ENCODE measurements around the gene GADL1.

GADL1 gene

DNA sequence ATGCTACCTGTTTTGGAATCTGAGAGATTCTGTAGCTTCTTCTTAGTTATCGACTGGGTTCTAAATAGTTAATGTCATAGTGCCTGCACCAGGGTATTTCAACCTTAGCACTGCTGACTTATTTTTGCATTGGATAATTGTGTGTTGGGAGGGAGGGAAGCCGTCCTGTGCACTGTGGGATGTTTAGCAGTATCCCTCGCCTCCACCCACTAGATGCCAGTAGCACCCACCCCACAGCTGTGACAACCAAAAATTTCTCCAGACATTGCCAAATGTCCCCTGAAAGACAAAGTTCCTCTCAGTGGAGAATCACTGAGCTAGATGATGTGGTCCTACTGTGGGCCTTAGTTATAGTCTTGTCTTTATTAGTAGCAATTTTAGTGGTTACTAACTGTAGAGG, 199.8 kb downstream of the GADL1 start:
- no peak for DNase-seq (ENCODE audit: low spot score)

DNA sequence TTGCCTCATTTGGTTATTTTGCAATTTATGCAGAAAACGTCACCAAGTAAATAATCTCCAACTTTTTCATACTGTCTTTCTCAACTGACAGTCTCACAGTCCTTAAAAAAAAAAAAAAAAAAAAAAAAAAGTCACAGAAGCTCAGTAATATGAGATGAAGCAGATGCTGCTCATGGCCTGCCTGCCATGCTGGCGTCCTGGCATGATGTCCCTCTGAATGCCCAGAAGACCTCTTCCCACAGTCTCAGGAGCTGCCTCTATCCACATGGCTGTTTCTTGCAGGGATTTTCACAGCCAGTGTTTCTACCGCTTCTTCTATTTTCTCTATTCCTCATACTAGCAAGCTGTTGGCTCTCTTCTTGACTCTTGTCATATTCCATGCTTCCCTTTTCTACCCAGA, 200.3 kb downstream of the GADL1 start:
- DNase-seq (ENCODE audit: low spot score), result no peak

DNA sequence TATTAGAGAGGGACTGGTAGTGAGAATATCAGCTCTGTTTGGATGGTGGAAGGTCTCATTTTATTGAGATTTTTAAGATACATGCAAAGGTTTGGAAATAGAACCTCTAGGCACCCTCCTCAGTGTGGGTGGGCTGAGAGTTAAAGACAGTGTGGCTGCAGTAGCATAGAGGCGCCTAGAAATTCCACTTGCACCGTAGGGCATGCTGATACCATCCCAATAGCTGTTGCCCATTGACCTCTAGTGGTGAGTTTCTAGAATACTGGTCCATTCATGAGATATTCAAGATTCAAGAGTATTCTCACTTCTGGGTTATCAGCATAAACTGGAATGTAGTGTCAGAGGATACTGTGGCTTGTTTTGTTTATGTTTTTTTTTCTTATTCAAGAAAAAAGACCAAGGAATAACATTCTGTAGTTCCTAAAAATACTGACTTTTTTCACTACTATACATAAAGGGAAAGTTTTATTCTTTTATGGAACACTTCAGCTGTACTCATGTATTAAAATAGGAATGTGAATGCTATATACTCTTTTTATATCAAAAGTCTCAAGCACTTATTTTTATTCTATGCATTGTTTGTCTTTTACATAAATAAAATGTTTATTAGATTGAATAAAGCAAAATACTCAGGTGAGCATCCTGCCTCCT, 200.9 kb downstream of the GADL1 start:
- peak; percentile 90 for DNase-seq (ENCODE audit: low spot score)

DNA sequence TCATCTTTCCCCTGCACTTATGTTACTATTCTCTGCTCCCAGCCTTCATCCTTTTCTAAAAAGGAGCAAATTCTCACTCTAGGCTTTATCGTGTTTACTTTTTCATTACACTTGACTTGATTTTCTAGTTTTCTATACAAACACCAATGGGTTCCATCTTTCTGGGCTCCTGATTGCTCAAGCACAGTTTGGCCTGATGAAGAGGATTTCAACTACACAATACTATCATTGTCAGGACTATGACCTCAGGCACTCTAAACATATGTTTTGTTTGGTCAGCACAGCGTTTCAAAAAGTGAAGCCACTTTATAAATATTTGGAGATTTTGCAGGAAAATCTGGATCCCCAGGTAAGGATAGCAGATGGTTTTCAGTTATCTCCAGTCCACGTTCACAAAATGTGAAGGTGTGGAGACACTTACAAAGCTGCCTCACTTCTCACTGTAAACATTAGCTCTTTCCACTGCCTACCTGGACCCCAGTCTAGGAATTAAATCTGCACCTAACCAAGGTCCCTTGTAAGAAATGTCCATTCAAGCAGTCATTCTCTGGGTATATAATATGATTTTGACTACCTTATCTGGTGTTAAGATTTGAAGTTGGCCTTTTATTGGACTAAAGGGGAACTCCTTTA, 201.8 kb downstream of the GADL1 start:
- DNase-seq (ENCODE audit: low spot score), result no peak

DNA sequence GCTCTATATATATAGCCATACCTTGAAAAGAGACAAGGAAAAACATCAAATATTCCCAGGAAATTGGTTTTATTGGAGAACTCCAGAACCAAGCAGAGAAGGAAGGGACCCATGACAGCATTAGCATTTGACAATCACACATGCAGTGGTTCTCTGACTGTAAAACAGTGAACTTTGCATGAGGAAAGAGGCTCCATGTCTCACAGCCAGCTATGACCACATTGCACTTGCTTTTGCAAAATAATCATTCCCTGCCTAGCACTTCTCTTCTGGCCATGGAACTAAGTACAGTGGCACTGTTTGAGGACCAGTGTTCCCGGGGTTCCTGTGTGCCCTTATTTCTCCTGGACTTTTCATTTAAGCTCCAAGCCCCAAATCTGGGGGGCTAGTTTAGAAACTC, 202.5 kb downstream of the GADL1 start:
- no peak for DNase-seq (ENCODE audit: low spot score)

DNA sequence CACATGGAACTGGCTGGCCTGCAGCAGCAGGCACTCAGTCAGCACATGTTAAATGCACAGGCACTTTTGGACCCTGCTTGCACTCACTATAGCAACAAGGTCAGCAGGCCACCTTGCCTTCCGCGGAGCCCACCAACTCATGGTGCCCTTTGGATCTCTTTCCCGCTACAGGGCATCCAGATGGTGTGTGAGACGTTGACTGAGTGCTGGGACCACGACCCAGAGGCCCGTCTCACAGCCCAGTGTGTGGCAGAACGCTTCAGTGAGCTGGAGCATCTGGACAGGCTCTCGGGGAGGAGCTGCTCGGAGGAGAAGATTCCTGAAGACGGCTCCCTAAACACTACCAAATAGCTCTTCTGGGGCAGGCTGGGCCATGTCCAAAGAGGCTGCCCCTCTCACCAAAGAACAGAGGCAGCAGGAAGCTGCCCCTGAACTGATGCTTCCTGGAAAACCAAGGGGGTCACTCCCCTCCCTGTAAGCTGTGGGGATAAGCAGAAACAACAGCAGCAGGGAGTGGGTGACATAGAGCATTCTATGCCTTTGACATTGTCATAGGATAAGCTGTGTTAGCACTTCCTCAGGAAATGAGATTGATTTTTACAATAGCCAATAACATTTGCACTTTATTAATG, 203.1 kb downstream of the GADL1 start:
- no peak for DNase-seq (ENCODE audit: low spot score)

DNA sequence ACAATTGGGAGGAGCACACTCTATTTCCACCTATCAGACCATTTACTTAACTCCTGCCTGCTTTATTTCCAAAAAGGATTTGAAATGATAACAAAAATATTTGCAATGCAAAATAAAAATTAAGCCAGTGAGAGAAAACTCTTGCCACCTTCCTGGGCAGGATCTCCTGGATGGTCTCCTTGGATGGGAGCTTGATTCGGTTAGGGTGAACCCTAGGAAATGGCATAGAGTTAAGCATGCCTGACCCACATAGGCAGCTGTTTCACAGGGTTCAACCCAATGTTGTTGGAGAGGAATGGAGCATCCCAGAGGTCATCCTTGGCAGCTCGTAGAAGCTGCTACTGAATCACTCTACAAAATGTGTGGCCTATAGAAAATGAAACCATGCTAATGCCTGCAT, 204.3 kb downstream of the GADL1 start:
- no peak for DNase-seq (ENCODE audit: low spot score)

DNA sequence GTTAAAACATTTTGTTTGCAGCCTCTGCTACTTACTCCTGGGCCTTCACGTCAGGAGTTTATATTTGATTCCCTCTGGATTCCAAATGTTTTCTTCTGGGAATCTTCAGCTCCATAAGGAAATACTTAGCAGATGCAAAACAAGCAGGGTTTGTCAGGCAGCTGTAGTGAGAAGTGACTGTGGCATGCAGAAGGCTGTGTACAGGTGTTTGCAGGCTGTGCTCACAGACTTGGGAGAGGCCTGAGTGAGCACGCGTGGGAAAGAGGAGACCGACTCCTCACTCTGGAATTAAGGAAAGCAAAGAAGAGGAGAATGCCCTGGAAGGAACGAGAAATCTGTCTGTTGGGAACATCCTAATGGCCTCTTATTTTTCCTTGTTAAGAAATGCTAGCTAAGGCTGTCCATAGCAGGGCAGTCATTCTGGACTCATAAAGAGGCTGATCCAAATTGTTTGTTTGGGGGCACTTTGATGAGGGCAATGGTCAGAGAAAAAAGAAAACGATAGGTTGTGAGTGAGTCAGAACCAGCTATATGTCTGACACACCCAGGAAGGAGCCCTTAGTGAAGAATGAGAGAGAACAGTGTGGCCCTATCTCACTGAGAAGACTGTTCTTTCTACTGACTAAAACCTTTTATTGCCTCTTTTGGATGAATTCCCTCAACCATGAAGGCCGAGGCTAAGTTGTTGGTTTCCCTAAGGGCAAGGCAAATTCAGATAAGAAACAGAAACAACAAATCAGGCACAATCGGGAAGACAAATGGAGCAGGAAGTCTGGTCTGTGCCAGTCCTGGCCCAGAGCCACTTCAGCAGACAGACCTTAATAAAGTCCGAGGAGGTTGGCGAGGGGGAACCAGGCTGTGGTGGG, 205.5 kb downstream of the GADL1 start:
- DNase-seq (ENCODE audit: low spot score), result peak; percentile 66

DNA sequence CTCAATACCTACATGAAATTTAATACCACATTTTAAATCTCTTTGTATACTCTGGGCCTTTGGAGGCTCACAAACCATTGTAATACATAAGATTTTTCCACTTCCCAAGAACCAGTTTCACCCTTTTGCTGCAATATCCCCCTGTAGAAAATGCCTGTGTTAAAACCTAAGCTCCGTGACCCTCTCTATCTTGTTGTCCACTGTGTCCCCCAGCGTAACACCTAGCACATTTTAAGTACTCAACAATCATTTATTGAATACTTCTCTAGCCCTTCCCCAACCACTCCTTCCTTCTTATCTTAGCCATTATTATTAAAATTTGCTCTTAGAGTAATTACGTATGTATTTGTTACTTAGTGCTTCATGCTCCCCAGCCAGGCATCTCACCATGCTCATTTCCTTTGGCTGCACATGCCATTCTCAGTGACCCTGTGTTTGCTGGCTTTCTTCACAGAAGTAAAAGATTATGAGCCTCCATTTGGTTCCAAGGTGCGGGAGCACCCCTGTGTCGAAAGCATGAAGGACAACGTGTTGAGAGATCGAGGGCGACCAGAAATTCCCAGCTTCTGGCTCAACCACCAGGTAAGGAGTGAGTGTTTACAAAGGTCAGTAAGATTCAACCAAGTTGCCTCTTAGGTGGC, 206.4 kb downstream of the GADL1 start:
- DNase-seq (ENCODE audit: low spot score), result no peak

DNA sequence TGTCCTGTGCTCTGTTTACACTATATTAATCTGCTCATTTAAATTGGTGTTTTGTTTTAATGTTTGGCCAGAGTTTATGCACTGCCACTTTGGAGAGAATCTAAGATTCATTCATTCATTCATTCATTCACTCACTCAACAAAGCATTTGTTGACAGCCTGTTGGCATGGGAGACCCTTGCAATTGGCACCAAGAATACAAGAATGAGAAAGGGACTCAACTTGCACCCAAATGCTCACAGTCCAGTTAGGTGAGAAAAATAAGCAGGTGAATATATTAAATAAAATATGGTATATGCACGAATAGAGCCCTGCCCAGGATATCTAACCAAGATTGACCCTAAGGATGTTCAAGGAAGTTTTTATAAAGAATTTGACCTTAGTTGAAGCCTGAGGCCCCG, 207.7 kb downstream of the GADL1 start:
- no peak for DNase-seq (ENCODE audit: low spot score)

DNA sequence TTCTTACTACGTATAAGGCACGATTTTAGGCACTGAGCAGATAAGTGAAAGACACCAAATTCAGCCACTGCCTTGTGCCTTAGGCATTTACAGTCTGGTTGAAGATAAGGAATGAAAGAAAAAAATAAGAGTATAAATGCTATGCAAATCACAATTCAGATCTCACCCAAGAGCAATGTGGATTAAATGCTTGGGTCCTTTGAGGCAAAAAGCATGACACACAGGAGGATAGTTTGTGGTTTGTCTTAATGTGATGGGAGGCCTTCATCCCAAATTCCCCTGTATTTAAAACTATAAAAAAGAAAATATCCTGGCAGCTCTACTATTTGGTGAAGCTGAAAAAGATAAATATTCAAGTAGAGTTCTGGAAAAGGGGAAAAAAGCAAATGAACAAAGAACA, 208.3 kb downstream of the GADL1 start:
- no peak for DNase-seq (ENCODE audit: low spot score)

DNA sequence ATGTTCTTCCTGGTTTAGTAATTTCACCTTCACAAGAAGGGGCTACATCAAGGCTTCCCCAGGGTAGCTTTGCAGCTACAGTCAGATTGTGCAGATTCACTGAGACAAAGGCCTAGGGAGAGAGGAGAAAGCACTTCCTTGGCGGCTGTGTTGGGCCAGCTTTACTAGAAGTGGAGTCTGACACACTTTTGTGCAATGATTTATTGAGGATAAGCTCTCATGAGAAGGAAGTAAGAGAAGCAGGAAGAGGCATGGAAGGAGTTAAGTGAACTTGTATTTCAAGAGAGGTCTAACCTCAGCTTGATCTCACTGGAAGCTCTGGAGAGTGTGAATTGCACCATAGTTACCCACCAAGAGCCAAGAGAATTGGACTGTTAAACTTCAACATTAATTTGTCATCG, 209.2 kb downstream of the GADL1 start:
- DNase-seq (ENCODE audit: low spot score), result no peak

DNA sequence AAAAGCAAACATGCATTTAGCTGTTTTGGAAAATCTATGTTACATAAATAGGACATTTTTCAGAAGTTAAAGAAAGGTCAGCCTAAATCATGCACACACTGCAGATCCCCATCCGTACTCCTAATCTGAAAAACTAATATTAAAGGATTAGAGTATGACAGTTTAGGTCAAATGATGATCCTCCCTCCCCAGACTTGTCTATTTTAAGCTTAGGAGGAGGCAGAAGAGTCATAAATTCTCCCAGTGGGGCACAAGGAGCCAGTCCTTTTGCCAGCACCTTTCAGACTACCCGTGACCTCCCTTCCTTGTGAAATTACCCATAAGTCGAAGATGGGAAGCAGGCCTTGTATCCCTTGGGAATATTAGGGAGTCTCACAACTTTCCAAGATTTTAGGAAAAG, 210.1 kb downstream of the GADL1 start:
- DNase-seq (ENCODE audit: low spot score), result no peak

DNA sequence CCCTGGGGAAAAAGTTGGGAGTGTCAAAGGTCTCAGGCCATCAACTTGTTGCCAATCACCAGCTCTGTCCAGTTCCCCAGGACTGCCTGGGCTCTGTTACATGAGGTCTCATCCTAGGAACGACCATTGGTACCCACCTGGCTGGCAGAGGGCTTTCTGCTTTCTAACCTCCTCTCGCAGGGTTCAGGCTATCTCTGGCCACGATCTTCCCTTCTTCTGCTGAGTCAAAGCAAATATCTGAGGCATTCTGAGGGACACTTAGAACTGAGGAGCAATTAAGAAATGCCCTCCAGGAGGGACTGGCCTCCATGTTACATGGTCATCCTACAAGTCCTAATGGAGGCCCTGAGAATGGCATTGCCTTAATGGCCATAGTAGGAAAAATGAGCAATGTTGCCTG, 210.7 kb downstream of the GADL1 start:
- DNase-seq (ENCODE audit: low spot score), result no peak

DNA sequence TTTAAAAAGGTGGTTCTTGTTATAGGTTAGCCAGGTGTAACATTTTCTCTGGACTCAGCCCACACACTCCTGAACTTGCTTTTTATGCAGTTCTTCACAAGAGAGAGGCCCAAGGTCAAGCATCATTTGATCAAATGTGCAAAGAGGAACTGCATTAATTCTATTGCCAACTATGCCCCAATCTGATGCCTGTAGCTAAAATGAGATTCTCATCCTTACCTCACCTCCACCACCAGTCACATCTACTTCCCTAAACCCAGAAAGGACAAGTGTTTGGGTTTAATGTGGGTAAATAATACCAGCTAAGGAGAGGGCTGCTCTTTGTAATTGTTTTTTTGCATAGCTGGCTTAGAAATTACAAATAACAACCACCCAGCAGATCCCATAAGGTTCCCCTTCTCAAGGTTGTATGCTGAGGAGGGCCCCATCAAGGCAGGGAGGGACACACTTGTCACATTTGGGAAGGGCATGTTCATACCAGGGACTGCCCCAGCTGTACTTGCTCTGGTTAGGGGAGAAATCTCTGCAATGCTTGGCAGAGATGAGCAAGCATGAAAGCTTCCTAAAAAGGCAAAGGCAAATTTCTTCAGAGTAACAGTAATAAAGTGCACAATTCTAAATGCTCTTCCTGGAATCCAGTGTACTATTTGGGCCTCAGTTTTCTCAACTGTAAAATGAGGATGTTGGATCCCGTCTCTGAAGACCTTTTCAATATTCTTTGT, 211.9 kb downstream of the GADL1 start:
- DNase-seq (ENCODE audit: low spot score), result no peak

DNA sequence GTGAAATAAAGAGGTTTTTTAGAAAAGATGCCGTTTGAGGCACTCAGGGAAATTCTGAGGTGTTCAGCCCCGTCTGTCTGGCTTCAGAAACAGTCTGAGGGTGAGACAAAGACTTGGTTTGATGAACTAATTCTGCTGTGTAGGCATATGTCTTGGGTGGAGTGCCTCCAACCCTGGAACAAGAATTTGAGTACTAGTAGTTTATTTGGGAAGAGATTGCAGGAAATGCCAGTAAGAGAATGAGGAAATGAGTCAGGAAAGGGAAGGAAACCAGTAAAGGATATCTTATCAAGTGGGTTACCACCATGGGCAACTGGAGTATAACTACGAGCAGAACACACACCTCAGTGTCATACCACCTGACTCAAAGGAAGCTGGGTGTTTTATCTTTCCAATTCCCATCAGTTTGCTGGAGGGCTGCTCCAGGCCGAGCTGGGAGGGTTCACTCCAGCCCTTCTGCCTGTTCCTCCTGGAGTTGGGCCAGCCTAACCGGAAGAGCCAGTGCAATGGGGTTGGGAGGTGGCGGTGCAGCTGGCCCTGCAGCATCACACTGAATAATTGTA, 212.7 kb downstream of the GADL1 start:
- peak; percentile 59 for DNase-seq (ENCODE audit: low spot score)

DNA sequence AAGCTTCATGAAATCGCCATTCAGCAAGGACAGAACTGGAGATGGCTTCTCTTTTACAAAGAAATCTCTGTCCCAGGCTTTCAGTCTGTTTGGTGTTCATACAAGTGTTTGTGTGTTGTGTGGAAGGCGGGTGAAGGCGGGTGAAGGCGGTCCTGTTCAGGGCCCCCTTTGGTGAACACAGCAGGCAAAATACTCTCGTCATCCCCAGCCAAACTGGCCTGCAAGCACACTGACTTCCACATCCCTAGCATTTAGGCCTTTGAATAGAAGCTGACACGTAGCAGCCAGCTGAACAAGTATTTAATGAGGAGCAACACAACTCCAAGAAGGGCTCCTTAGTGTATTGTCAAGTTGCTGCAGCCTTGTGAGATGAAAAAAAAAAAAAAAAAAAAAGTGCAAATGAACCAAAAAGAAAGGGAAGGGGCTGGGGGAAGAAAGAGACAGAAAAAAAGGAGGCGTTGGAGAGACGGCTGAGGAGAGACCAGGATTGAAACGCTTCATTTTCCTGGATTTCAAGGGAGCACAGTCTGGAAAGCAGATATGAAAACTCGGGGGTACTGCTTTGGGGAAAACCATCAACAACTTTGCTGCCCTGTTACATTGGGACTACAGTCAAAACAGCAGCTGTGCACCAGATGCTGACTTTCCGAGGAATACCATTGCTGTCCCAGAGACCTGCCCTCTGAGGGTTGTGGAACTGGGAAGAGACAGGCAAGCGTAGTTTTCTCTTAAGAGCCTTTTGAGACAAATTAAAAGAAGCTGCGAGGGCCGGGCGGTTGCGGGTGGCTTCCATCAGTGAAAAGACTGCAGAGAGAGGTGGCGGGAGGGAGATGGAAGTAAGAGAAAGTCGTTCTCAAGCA, 213.4 kb downstream of the GADL1 start:
- DNase-seq (ENCODE audit: low spot score), result peak; percentile 93

DNA sequence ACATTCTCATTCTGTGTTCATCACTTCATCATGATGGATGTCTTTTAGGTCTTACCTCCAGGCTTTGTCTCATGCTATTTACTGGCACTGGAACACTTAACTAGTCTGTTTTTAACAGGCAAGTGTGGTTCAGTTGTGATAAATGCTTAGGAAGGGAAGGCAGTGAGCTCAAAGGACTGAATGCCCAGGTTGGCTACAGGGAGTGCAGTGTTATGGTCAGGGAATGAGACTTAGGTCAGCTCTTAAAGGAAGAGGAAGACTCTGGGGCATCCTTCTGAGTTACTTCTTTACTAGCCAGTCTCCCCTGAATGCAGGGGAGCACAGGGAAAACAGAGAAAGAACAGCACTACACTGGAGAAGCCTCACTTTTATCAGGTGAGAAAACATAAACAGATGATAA, 215.4 kb downstream of the GADL1 start:
- no peak for DNase-seq (ENCODE audit: low spot score)

DNA sequence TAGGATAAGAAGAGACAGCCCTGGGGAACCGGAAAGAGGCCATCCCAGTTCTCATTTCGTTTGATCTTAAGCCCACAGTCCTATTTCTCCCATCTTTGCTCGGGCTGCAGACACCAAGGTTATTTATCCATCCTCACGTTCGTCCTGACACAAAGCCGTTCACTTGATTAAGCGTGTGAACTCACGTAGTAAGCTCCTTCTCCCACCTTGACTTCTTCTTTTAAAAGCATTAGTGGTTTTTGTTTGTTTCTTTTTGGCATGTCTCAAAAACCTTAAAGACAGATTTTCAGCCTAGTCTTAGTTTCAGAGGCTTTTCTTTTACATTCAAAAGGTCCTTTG, 217.1 kb downstream of the GADL1 start:
- no peak for DNase-seq (ENCODE audit: low spot score)

Measured in Ammon's horn (tissue), 1 donor.